Body of pancreas (tissue), 4 donors: ENCODE data around the gene DRC3.

ENCODE experiments used
- CTCF ChIP-seq, 7 experiments: fragments of 450-650 bp in 4 of 7; fragments of 200-600 bp in 3 of 7; sonication (generic) in 3 of 7; IDR thresholded peaks; one replicate each; pipeline ENCODE4 v1.5.1; 2016 to 2019; ENCODE audit warnings: antibody characterized with exemption in 7 of 7
- POLR2A ChIP-seq, 3 donors: fragments of 450-650 bp; IDR thresholded peaks; one replicate each; pipeline ENCODE4 v1.6.1; 2016; ENCODE audit warnings: antibody characterized with exemption in 3 of 3, mild to moderate bottlenecking in 2 of 3

GRCh38 chr17:17985153-17985552 lies 12.5 kb downstream of the DRC3 start:
- TF ChIP-seq POLR2A (IDR thresholded peaks at IDR 0.05) = no peak
- no peak for TF ChIP-seq CTCF (IDR thresholded peaks at IDR 0.05)
